Measurements from ENCODE around the gene ORC5. TPM values are rescaled to one million over a fixed set of nuclear protein-coding genes. Genes with fewer than 3 reads are reported as not detected.

Gene ORC5
- total and polyA plus RNA-seq, 2 experiments from 2014 or later = 5.5 to 9.1 TPM

Other genes with a start within 250 kb of the ORC5 start
- gene RELN, start 218.4 kb downstream of the ORC5 start, total RNA-seq = 16.3 and 22.0 TPM in 2 replicates
- 3.9 and 7.4 TPM in 2 replicates for gene RELN, start 218.4 kb downstream of the ORC5 start, polyA plus RNA-seq
- not detected in 2 replicates for gene LHFPL3, start 120.6 kb upstream of the ORC5 start, total RNA-seq
- gene LHFPL3, start 120.6 kb upstream of the ORC5 start, polyA plus RNA-seq = 0.43 TPM in 1 of 2 replicates, not detected in the other